ENCODE data around the gene RCSD1.

RCSD1 gene

DNA sequence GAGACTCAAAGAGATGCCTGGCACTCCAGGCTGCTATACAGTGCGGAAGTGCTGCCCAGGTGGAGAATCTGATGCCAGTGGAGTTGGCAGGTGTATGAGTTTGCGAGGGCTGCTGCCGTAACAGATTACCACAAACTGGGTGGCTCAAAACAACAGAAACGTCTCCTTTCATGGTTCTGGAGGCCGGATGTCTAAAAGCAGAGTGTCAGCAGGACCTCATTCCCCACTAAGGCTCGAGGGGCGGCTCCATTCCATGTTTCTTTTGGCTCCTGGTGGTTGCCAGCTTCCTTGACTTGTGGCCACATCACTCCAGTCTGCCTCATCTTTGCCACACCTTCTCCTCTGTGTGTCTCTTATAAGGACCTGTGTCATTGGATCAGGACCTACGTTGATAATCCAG lies 10.0 kb downstream of the RCSD1 start:
- DNase-seq (ENCODE audit: low read depth in 1 of 2, low spot score in 1 of 2), result no peak

DNA sequence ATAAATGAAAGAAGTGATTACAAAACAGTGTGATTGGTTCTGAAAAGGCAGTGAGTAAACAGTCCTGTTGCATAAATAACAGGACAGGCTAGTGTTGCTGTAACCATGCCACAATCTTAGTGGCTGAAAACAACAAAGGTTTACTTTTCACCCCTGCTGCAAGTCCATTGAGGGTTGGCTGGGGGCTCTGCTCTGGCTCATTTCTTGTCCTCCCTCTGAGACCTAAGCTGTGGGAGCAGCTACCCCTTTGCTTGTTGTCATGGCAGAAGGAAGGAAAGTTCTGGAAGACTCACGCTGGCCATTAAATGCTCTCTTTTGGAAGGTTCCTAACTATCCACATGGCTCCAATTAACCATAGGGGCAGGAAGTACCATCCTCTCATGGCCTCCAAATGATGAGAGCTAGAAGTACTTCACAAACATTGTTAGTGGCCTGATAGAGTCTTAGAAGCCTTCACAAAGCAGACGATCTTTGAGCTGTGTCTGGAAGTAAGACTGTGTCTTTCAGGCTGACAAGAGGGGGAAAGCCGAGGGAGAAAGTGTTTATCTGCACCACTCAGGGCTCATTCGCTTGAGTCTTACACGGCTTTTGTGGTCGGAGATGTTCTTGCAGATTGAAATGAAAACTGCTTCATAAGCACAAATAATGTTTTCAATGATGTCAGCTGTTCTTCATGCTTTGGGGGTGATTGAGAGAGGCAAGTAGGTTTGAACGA lies 11.9 kb downstream of the RCSD1 start:
- DNase-seq (ENCODE audit: low read depth in 1 of 2, low spot score in 1 of 2), result no peak

DNA sequence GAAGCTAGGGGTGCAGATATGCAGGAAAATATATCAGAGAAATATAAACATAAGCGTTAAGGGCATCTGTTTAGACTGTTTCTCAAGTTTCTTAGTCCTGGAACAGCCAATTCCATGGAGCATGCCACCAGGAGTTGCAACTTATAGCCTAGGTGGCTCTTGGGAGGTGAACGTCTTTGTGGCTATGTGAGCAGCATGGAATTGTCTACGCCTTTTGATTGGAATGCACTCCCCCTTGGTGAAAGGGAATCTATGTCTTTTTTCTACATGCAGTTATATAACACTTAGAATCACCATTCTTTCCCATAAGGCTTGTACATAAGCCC lies 12.4 kb downstream of the RCSD1 start:
- no peak for DNase-seq (ENCODE audit: low read depth in 1 of 2, low spot score in 1 of 2)

DNA sequence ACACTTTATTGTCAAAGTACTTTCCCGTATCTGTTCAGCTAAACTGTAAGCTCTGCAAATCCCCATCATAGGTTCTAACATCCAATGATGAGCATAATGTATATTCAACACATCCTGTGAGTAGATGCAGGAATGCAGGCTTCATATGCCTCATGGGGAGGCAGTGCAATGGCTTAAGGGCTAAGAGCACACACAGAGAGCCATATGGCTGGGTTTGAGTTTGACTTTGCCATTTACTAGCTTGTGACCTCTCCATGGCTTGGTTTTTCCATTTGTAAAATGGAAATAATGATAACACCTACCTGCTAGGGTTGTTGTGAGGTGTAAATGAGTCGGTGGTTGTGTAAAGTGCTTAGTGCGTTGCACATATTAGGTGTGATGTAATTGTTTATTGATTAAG lies 13.4 kb downstream of the RCSD1 start:
- DNase-seq (ENCODE audit: low read depth in 1 of 2, low spot score in 1 of 2), result no peak

DNA sequence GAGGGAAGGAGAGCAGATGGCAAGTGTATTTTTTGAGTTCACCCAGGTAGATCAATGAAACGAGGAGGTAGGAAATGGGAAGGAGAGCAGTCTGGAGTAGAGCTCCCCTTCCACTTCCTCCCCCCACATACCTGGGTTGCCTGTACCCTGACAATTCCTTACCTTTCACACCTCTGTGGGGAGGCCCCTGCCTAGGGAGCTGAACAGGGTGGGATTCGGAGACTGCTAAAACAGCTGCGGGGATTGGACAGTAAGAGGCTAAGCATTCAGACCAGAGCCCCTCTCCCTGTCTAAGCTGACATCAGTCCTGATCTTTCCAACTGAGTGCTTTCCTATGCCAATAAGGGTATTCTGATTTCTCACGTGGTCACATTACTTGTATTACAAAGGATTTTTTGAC lies 14.5 kb downstream of the RCSD1 start:
- no peak for DNase-seq (ENCODE audit: low read depth in 1 of 2, low spot score in 1 of 2)

DNA sequence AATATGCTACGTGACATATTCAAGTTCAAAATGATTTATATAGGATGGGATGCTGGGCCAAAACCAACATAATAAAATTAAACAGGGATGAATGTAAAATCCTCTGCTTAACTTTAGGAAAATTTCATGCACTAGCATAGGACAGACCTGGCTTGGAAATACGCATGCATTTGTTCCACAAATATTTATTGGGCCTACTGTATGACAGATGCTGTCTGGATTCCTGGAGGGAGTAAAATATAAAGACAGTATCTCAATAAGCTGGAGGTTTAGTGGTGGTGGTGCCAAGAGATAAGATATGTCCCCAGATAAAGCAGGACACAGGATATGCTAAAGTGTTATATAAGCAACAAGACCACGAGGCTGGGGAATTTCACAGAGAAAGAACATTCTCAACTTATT lies 15.1 kb downstream of the RCSD1 start:
- no peak for DNase-seq (ENCODE audit: low read depth in 1 of 2, low spot score in 1 of 2)

DNA sequence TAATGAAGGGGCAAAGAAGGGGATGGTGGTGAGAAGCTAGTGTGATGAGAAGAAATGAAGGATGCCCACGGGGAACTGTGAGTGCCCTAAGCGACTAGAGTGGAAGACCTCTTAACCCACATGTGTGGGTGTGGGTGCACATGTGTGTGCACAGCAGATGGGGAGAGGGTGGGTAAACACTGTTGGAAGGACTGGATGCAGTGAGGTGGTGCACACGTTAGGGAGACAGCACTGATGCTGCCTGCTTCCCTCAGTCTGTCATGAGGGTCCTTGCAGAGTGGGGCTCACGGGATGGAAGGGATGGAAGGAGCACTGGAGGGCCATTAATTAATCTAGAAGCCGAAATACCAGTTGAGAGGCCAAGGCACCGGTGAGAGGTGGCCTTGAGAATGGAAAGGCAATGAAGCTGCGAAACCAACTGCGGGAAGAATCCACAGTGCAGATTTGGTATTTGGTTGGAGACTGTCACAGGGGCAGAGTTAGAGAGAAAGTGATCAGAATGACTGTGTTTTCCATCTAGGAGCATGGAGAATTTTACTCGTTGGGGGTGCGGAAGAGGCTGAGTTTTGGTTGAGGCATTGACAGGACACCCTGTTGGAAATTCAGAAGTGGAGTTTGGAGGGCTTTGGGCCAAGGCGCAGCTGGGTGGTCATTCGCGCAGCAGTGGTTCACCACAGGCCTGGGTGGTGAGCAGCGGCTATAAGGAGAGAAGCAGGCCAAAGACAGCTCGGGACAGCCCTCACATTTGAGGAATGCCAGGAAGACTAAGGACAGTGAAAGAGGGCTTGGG lies 15.8 kb downstream of the RCSD1 start:
- DNase-seq (ENCODE audit: low read depth in 1 of 2, low spot score in 1 of 2), result no peak

DNA sequence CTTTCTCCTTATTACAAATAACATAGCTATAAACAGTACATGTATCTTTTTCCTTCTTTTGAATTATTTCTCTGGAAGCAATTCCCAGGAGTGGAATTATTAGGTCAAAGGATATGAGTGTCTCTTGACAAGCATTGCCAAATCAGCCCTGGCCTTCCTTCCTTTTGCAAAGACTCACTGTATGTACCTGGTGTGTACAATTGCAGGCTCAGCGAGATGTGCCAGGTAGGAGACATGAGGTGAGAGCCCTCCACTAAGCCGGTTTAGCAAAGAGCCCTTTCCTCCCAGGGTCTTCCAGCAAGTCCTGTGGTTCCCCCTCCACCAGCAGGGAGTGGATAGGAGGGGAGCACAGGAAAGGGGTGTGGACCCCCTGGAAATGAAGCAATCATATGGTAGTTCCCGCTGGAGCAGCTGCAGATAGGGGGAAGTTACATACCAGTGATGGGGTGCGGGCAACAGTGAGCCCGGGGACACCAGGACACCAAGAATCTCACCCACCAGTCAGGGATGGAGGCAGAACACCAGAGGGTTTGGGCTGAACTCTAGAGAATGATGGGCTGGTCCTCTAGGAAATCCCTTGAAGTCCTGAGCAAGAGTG lies 18.3 kb downstream of the RCSD1 start:
- no peak for DNase-seq (ENCODE audit: low read depth in 1 of 2, low spot score in 1 of 2)

DNA sequence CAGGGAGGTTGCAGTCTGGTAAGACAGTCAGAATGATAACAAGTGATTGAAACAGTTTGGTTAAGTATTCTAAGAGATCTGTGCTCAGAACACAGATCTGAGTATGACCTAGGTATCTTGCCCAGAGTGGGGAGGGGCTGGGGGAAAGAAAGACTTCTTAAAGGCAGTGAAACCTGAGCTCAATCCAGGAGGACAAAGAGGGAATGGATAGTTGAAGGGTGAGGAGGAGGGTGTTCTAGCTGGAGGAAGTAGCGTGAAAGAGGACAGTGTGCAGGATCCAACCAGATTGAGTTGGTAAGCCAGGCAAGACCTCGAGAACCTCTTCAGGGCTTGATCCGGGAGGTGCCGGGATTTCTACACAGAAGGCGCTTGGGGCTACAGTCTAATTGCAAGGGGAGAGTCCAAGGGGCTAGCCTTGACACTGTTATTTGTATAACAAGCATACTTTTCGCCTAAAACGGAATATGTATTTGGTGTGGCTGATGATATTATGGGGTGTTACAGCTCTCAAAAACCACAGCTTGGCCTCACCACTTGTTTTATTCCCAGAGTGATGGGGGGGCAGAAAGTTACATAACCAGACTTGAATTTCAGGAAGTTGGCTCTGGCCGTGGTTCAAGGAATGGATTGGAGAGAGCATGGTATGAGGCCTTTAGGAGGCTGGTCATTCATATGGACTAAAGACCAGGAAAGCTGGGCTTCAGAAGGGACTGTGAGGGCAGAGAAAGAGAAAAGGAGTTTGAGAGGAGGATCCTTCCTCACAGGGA lies 19.1 kb downstream of the RCSD1 start:
- no peak for DNase-seq (ENCODE audit: low read depth in 1 of 2, low spot score in 1 of 2)

DNA sequence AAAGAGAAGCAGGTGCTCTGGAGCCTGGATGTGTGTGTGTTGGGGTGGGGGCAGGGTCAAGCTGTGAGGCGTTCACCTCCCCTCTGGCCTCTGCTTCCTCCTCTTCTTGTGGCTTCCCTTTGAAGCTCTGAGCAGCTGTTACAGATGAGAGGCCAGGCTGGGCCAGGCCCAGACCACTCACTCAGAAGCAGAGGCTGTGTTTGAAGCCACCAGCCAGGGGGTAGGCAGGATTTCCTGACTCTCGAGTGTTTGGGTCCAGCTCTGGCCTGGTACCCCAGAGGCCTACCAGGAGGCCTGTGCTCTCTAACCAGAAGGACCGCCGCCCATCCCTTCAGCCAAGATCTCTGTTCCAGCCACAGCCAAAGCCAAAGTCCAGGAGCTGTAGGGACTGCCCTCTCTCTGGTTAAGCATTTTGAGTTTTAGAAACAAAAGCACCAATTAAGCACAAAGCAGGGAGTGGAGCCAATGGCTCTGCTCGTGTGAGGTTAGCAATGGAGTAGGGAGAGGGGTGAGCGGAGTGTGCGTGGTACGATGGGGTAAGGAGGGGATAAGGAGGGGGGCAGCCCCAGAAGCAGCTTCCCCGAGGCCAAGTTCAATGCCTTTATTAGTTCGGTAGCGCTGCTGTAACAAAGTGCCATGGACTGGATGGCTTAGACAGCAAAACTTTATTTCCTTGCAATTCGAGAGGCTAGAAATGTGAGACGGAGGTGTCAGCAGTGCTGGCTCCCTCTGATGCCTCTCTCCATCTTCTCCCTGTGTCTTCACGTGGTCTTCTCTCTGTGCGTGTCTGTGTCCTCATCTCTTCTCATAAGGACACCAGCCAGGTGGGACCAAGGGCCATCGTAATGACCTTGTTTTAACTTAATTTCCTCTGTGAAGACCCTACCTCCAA lies 20.5 kb downstream of the RCSD1 start:
- no peak for DNase-seq (ENCODE audit: low read depth in 1 of 2, low spot score in 1 of 2)

DNA sequence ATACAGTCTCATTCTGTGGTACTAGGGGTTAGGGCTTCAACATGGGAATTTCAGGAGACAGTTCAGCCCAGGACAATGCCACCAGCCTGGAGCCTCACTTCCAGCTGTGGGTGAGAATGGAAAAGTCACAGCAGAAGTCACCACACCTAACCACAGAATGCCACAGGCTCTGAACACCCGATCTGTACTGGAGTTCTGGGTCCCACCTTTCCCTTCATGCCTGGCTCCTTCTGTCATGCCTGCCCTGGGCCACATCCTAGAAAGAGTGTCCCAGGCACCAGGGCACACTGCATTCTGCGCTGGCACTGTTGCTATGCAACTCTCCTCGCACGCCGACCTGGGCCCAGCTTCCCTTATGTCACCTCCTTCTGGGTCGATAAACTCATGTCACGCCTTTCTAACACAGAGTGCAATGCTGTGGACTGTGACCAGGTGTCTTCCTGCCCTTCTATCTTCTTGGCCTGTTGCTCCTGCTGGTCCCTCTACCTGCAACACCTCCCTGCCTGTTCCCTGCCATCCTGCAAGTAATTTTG lies 21.2 kb downstream of the RCSD1 start:
- DNase-seq (ENCODE audit: low read depth in 1 of 2, low spot score in 1 of 2), result no peak

DNA sequence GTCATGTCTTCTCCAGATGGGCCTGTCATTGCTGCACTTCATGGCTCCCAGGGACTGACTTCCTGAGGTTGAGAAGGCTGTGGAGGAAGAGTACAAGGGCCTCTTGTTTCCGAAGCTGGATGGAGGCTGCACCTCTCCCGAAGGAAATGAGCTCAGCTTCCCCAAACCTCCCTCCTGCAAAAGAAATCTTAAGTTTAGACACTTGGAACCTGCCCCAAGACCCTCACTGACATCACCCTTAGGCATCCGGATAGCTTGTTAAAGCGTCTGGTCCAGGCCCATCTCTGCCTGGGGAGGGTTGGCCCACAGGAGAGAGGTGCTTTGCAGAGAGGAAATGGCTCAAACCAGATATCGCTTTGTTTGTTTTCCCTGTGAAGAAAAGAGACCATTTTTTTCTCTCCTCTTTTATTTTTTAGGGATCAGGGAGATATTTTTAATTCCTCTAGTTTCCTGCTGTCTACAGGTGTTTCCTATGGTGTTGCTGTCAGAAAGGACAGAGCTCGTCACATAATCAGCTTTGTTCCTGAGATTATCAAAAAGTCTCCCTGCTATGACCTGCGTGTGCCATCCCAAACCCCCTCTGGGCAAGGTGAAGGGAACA lies 25.0 kb downstream of the RCSD1 start:
- no peak for DNase-seq (ENCODE audit: low read depth in 1 of 2, low spot score in 1 of 2)

DNA sequence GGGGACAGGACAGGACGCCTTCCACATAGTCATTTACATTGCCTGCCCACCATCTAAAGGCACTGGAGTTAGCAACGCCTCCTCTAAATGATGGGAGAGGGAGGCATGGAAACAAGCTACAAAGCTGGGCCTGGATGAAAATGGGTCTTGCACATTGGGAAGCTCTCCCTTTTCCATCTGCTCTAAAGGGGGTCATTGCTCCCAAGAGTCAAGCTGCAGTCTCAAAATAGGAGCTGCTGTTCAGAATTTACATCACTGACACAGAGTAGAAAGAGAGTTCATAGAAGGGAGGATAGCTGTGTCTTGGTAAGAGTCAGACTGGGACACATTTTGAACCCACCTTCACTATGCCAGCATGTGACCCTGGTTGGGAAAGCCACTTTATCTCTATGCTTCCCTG lies 26.6 kb downstream of the RCSD1 start:
- DNase-seq (ENCODE audit: low read depth in 1 of 2, low spot score in 1 of 2), result no peak

DNA sequence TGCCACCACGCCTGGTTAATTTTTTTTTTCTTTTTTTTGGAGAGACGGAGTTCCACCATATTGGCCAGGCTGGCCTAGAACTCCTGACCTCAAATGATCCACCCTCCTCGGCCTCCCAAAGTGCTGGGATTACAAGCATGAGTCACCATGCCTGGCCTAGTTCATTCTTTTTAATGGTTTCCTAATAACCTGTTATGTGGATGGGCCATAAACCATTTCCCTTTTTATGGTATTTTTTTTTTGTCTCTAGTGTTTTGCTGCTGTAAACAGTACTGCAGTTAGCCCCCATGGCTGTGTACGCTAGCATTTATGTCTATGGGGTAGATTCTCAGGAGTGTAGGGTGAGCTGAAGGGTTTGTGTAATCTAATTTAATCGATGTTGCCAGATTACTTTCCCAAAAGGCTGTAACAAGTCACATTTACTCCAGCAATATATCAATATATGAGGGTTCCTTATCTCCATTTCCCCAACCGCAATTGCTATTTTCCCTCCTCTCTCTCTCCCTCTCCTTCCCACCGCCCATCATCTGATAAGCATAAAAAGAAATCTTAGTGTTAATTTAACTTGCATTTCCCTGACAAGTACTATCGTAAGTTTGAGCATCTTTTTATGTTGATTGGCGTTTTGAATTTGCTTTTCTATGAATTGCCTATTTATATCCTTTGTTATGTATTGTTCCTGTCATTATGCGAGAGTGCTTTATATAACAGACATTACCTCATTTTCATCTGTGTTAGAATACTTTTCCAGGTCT lies 28.7 kb downstream of the RCSD1 start:
- DNase-seq (ENCODE audit: low read depth in 1 of 2, low spot score in 1 of 2), result no peak

DNA sequence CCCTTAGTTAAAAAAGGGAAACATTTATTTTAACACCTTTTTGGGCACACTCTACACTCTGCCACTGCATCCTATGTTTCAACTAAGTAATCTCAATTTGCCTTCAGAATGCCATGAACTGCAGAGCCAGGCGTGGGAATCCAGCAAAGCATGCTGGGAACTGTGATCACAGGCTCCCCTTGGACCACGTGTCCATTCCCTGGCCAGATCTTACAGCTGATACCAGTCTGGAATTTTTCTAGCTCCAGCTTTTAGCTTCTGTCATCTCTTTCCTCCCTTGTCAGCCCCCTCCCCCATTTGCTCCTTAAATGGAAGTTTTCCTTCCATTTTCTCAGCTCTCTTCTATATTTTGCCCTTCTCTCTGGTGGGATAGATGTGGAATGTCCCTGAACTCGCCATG lies 29.4 kb downstream of the RCSD1 start:
- no peak for DNase-seq (ENCODE audit: low read depth in 1 of 2, low spot score in 1 of 2)

DNA sequence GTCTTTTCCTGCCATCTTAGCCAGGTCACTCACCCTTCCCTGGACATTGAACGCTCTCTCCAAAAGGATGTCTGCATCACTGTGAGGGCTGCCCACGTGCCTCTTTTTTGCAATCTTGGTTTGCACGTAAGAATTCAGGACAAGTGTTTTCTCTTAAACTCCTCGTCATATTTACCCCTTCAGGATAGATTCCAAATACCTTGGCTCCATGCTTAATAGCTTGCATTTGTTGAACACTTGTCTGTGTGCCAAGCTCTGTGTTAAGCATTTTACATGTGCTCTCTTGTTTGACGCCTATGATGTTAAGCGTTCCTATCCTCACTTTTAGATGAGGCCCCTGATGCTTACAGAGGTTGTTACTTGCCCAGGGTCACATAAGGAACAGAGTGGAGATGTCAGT lies 29.8 kb downstream of the RCSD1 start:
- no peak for DNase-seq (ENCODE audit: low read depth in 1 of 2, low spot score in 1 of 2)

DNA sequence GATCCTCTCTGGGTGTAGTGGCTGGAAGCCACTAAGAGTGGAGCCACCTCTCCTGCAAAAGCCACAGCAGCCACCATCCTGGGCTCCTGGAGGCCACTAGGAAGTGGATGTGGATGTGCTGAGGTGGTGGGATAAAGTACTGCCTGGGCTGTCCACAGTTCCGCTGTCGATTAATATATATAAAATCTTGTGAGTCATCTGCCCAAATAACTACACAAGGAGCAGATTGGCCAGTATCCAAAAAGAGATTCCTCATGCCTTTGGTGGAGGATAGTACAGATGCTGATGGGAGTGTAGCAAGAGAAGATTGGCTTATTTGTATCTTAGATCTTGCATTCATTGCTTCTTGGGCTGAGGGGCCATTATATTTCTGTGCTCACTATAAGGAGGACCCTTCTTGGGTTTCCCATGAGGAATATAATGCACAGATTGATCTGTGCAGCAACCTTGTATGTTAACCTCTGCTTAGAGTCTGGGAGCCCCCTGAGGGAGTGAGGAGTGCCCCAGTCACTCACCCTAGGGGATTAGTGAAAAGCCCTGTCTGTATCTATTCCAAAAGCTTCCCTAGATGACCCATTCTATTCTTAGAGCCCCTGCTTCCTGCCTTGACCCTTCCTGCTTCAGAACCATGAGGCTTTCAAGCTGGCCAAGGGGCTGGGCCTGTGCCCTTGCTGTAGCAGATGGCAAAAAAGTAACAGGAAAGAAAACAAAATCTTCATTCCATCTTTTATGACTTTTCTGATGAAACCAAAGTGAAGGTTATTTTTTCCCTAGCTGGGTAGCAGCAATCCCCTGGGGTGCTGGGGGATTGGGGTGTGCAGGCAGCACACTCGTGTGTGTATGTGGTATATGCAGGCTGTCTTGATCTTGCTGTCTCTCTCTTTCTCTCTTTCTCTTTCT lies 31.7 kb downstream of the RCSD1 start:
- no peak for DNase-seq (ENCODE audit: low read depth in 1 of 2, low spot score in 1 of 2)

DNA sequence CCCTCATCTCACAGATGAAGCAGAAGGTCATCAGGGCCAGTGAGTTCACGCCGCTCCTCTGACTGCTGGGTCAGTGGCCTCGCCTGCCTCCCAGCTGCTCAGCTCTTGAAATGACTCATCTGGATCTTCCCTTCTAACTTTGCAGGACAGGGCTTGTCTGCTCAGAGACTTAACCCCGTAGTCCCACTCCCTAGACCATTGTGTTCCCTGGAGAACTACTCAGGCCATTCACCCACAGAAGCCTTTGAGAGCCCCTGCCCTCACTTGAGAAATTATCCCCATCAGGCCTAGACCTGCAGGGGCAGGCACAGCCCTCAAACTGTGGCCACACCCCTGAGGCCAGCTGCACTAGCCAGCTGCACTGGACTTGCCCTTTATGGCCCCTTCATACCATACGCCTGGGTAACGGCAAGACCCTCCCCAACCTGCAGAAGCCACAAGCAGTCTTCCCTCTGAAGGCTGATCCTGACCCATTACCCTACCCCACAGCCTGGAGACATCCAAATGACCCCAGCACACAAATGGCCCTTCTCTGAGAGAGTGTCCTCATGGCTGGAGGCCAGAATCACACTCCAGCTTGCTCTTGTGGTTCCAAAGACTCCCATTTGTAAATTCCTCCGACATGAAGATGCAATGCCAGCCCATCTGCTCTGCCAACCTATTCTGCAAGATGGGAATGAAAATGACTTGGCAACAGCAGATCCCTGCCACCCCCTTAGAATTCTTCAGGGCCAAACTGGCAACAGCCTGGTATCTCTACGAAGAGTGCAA lies 33.2 kb downstream of the RCSD1 start:
- no peak for DNase-seq (ENCODE audit: low read depth in 1 of 2, low spot score in 1 of 2)

Data from activated CD4-positive, alpha-beta T cell treated with anti-CD3 and anti-CD28 coated beads, Interleukin-2, amount 50 U/mL, for 24 hours (primary cell).